A673 (cell line): ENCODE data around the gene POLA1. TPM values are rescaled to one million over a fixed set of nuclear protein-coding genes. Genes with fewer than 3 reads are reported as not detected.

ENCODE experiments used
- BruUV-seq: library from RNA; stranded (reverse); fragments of 400-500 nt; replicated peaks from 2 replicates; lab custom pipeline; 2021; lab: Mats Ljungman, UMichigan
- CTCF ChIA-PET: fragments of 300-600 bp; sonication (Branson Sonifier 250); formaldehyde crosslinking; loops from one replicate; lab custom pipeline; 2022; ENCODE audit warnings: antibody characterized with exemption; lab: Charles Lee
- POLR2A ChIA-PET: fragments of 300-600 bp; sonication (Branson Sonifier 250); formaldehyde crosslinking; loops from one replicate; lab custom pipeline; 2022; ENCODE audit warnings: antibody characterized with exemption; ENCODE audit not compliant: low non-redundant PET; lab: Charles Lee
- DNase-seq: peaks from one replicate; pipeline ENCODE4 v3.0.0-alpha.2; 2015; ENCODE audit warnings: low spot score
- H3K27ac ChIP-seq: fragments of 200-600 bp; sonication (generic); 2 replicates; pipeline ENCODE4 v1.5.1; 2016; ENCODE audit warnings: mixed run types, low read depth, mild to moderate bottlenecking, mixed read lengths, antibody characterized with exemption, low read length; ENCODE audit not compliant: poor library complexity, severe bottlenecking
- H3K27me3 ChIP-seq: fragments of 200-600 bp; sonication (generic); replicated peaks from 2 replicates; pipeline ENCODE4 v1.6.1; 2017; ENCODE audit warnings: mixed run types, low read depth, mild to moderate bottlenecking, mixed read lengths, antibody characterized with exemption, low read length; ENCODE audit not compliant: insufficient read depth, poor library complexity
- H3K36me3 ChIP-seq: fragments of 200-600 bp; sonication (generic); 2 replicates; pipeline ENCODE4 v1.6.1; 2016; ENCODE audit warnings: mixed run types, mild to moderate bottlenecking, mixed read lengths, antibody characterized with exemption, low read length; ENCODE audit not compliant: insufficient read depth, poor library complexity, severe bottlenecking
- H3K4me1 ChIP-seq: fragments of 200-600 bp; sonication (generic); 2 replicates; pipeline ENCODE4 v1.6.1; 2017; ENCODE audit warnings: mixed run types, mild to moderate bottlenecking, mixed read lengths, antibody characterized with exemption, low read length; ENCODE audit not compliant: insufficient read depth, poor library complexity, severe bottlenecking
- H3K4me3 ChIP-seq: fragments of 200-600 bp; sonication (generic); 2 replicates; pipeline ENCODE4 v1.5.1; 2016; ENCODE audit warnings: low read depth, mixed run types, mild to moderate bottlenecking, mixed read lengths, low read length; ENCODE audit not compliant: poor library complexity, severe bottlenecking
- H3K9me3 ChIP-seq: fragments of 200-600 bp; sonication (generic); 2 replicates; pipeline ENCODE4 v1.6.1; 2016; ENCODE audit warnings: mixed run types, low read depth, mild to moderate bottlenecking, mixed read lengths, antibody characterized with exemption, low read length; ENCODE audit not compliant: poor library complexity, severe bottlenecking
- CTCF ChIP-seq: fragments of 300-800, 200-600 bp; sonication (generic); conservative IDR thresholded peaks from 2 replicates; pipeline ENCODE4 v1.5.1; 2017; ENCODE audit warnings: low read depth, mild to moderate bottlenecking, antibody characterized with exemption, low read length, moderate library complexity, mixed read lengths
- EZH2 ChIP-seq: fragments of 200-600 bp; sonication (generic); IDR thresholded peaks from 2 replicates; pipeline ENCODE4 v1.6.1; 2017; ENCODE audit warnings: borderline replicate concordance, low read depth, mild to moderate bottlenecking, mixed read lengths, antibody characterized with exemption, low read length; ENCODE audit not compliant: poor library complexity, severe bottlenecking
- intact Hi-C: fragments of 100-400 bp; cut with micrococcal nuclease; formaldehyde crosslinking; loops from one replicate; pipeline ENCODE4 v1.10.0; 2022; ENCODE audit not compliant: unreplicated experiment
- total RNA-seq: library from RNA; stranded (reverse); gene quantifications from 2 replicates; pipeline ENCODE4 v1.2.3, GENCODE V29; 2021

Gene POLA1
- total RNA-seq, 1 experiment from 2014 or later, result 44.9 TPM

DNA sequence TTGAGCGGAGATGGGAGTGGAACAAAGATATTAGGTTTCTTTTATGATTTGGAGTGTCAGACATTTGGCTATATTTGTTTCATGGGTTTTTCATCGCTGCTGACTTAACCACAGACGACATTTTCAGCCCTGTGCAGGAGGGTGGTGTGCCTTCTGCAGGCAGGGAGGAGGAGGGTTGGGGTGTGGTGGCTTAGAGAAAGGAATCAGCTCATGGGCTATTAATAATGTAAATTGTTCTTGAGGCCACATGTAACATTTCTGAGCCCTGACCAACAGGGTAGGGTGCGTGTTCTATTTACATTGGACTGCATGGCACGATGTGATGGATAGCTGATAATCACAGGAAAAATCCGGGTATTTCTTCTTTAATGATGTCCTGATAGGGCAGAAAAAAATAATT lies 67.6 kb downstream of the POLA1 start:
- intact Hi-C loops, result no loop called here
- no peak overlapping the region for H3K27ac ChIP-seq
- no peak overlapping the region for H3K4me3 ChIP-seq
- no TSS peak for BruUV-seq
- no peak for DNase-seq
- peaks cover 5% of the 10 kb centered on the region for H3K4me1 ChIP-seq
- ChIA-PET POLR2A (no interaction called here), CTCF (no interaction called here)
- TF ChIP-seq CTCF (no peak), EZH2 (no peak)
- H3K36me3 ChIP-seq, result peaks cover 9% of the 10 kb centered on the region
- no peaks in the 10 kb centered on the region for H3K27me3 ChIP-seq
- no peaks in the 10 kb centered on the region for H3K9me3 ChIP-seq

GRCh38 chrX:24763989-24764388 lies 70.3 kb downstream of the POLA1 start:
- Histone ChIP-seq H3K27me3 (no peaks in the 10 kb centered on the region), H3K9me3 (no peaks in the 10 kb centered on the region), H3K4me1 (peaks cover 16% of the 10 kb centered on the region), H3K4me3 (no peak overlapping the region), H3K36me3 (peaks cover 9% of the 10 kb centered on the region), H3K27ac (no peak overlapping the region)
- CTCF ChIA-PET, result no interaction called here
- intact Hi-C loops, result no loop called here
- no TSS peak for BruUV-seq
- TF ChIP-seq CTCF (no peak), EZH2 (no peak)
- POLR2A ChIA-PET, result no interaction called here
- DNase-seq, result no peak

- Histone ChIP-seq H3K27me3 (no peaks in the 10 kb centered on the region), H3K9me3 (no peaks in the 10 kb centered on the region), H3K4me1 (peaks cover 22% of the 10 kb centered on the region), H3K36me3 (no peaks in the 10 kb centered on the region), H3K27ac (no peak overlapping the region), H3K4me3 (no peak overlapping the region)
- ChIA-PET POLR2A (no interaction called here), CTCF (no interaction called here)
- DNase-seq, result no peak
- intact Hi-C loops, result no loop called here
- BruUV-seq, result no TSS peak
- no peak for TF ChIP-seq EZH2
- no peak for TF ChIP-seq CTCF
Observed at GRCh38 chrX:24767557-24767956, 73.8 kb downstream of the POLA1 start.
